Tibial nerve (tissue), 4 donors: Measurements from ENCODE around the gene KDM4C.

Source experiments
- EP300 ChIP-seq, 2 donors: sonication (generic); formaldehyde crosslinking; IDR thresholded peaks; one replicate each; pipeline ENCODE4 v1.6.1; 2017; ENCODE audit warnings: antibody characterized with exemption in 2 of 2, mild to moderate bottlenecking in 1 of 2
- POLR2A ChIP-seq, 2 donors: fragments of 450-650 bp; IDR thresholded peaks; one replicate each; pipeline ENCODE4 v1.6.1; 2017; ENCODE audit warnings: antibody characterized with exemption in 2 of 2, mild to moderate bottlenecking in 2 of 2, moderate library complexity in 2 of 2
- TF ChIP-seq, protein P1 (sequence below), 5 experiments: fragments of 200-600 bp in 3 of 5; fragments of 450-650 bp in 2 of 5; sonication (generic) in 3 of 5; IDR thresholded peaks; one replicate each; pipeline ENCODE4 v1.5.1; 2016 to 2019; ENCODE audit warnings: antibody characterized with exemption in 5 of 5, mild to moderate bottlenecking in 3 of 5, moderate library complexity in 2 of 5

- TF ChIP-seq, protein P1, sequence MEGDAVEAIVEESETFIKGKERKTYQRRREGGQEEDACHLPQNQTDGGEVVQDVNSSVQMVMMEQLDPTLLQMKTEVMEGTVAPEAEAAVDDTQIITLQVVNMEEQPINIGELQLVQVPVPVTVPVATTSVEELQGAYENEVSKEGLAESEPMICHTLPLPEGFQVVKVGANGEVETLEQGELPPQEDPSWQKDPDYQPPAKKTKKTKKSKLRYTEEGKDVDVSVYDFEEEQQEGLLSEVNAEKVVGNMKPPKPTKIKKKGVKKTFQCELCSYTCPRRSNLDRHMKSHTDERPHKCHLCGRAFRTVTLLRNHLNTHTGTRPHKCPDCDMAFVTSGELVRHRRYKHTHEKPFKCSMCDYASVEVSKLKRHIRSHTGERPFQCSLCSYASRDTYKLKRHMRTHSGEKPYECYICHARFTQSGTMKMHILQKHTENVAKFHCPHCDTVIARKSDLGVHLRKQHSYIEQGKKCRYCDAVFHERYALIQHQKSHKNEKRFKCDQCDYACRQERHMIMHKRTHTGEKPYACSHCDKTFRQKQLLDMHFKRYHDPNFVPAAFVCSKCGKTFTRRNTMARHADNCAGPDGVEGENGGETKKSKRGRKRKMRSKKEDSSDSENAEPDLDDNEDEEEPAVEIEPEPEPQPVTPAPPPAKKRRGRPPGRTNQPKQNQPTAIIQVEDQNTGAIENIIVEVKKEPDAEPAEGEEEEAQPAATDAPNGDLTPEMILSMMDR (IDR thresholded peaks at IDR 0.05) = no peak
- TF ChIP-seq POLR2A (IDR thresholded peaks at IDR 0.05) = no peak
- no peak for TF ChIP-seq EP300 (IDR thresholded peaks at IDR 0.05)
Observed at GRCh38 chr9:6928863-6929262, 171.1 kb downstream of the KDM4C start.
